ENCODE results near the gene MARCO.

- TF ChIP-seq PPARA (CRISPR knock-in tag; IDR thresholded peaks at IDR 0.05; ENCODE audit: borderline replicate concordance) (no peak), ZC3H10 (CRISPR knock-in tag; IDR thresholded peaks at IDR 0.05) (no peak), ZNF565 (CRISPR knock-in tag; conservative IDR thresholded peaks at IDR 0.05; ENCODE audit: low read depth) (no peak), CSRNP3 (CRISPR knock-in tag; IDR thresholded peaks at IDR 0.05) (no peak), BACH2 (CRISPR knock-in tag; IDR thresholded peaks at IDR 0.05; ENCODE audit: borderline replicate concordance) (no peak), CREB5 (CRISPR knock-in tag; IDR thresholded peaks at IDR 0.05; ENCODE audit: low read depth) (no peak), PATZ1 (CRISPR knock-in tag; IDR thresholded peaks at IDR 0.05; ENCODE audit: borderline replicate concordance) (no peak), ARNTL (CRISPR knock-in tag; IDR thresholded peaks at IDR 0.05; ENCODE audit: borderline replicate concordance, low read depth) (no peak), ZFP3 (CRISPR knock-in tag; IDR thresholded peaks at IDR 0.05) (no peak), CSDC2 (CRISPR knock-in tag; IDR thresholded peaks at IDR 0.05) (no peak), SNAI2 (CRISPR knock-in tag; IDR thresholded peaks at IDR 0.05) (no peak), RARB (CRISPR knock-in tag; IDR thresholded peaks at IDR 0.05) (no peak), GLIS3 (CRISPR knock-in tag; IDR thresholded peaks at IDR 0.05) (no peak)
Measured at GRCh38 chr2:119028327-119029174, 86.6 kb downstream of the MARCO start.

Data from SK-N-SH treated with all-trans-retinoic acid at 6 μM for 48 hours (cell line).